ENCODE measurements around the gene SCUBE2. TPM values are rescaled to one million over a fixed set of nuclear protein-coding genes. Genes with fewer than 3 reads are reported as not detected.

Gene SCUBE2
- total and polyA plus RNA-seq, 2 of the 4 experiments (the other 2 are of a cell fraction), result 0.43 to 0.72 TPM

GRCh38 chr11:9075556-9075955, 15.8 kb downstream of the SCUBE2 start:
- no peaks in the 10 kb centered on the region for H3K36me3 ChIP-seq (ENCODE audit: control insufficient read depth, insufficient read depth, low read length)
- H3K4ac ChIP-seq (ENCODE audit: low read depth, low read length), result no peak overlapping the region
- no peak overlapping the region for H2BK5ac ChIP-seq (ENCODE audit: low read depth, low read length, poor library complexity, severe bottlenecking)
- H2AK5ac ChIP-seq (ENCODE audit: low read depth, low read length), result no peak overlapping the region
- H3K4me1 ChIP-seq (ENCODE audit: control insufficient read depth, insufficient read depth, low read length), result no peaks in the 10 kb centered on the region; the same call in 1 of the 2 replicates
- BruUV-seq (replicated peaks), result no TSS peak
- no peak overlapping the region for H3K18ac ChIP-seq (ENCODE audit: low read depth, low read length)
- H3K79me1 ChIP-seq (ENCODE audit: low read depth in 1 of 2, low read length in 2 of 2), result no peaks in the 10 kb centered on the region
- no peaks in the 10 kb centered on the region for H3K9me1 ChIP-seq (ENCODE audit: insufficient read depth, low read length)
- H3K9me3 ChIP-seq (ENCODE audit: control insufficient read depth, insufficient read depth, low read length), result no peaks in the 10 kb centered on the region
- peak overlapping the region; percentile 5 for H2AFZ ChIP-seq (replicated peaks; ENCODE audit: low read length, poor library complexity)
- in situ Hi-C loops (cut with MboI; ENCODE audit: low sequenced_read_pairs) (no loop called here), dilution Hi-C loops (cut with HindIII; ENCODE audit: low sequenced_read_pairs, unreplicated experiment) (no loop called here), intact Hi-C loops (cut with micrococcal nuclease) (loop anchor here (5.0 kb wide), 1 partner anchor 48 kb away; no protein-coding TSS in a partner anchor)
- H3K56ac ChIP-seq (ENCODE audit: extremely low read depth, insufficient read depth, low read length), result no peak overlapping the region
- no peaks in the 10 kb centered on the region for H3K27me3 ChIP-seq (ENCODE audit: control insufficient read depth, insufficient read depth, low read length)
- no peak overlapping the region for H3K9ac ChIP-seq (ENCODE audit: low read depth, low read length)
- WGBS, 2 experiments (ENCODE audit: extremely low coverage in 2 of 2, insufficient read length in 1 of 2), result no CpG with 5 or more reads among the region's 4 CpGs
- no peaks in the 10 kb centered on the region for H4K20me1 ChIP-seq (ENCODE audit: insufficient read depth, low read length)
- ChIA-PET POLR2A (ENCODE audit: unreplicated experiment) (no interaction called here), CTCF (no interaction called here)
- no peak overlapping the region for H4K8ac ChIP-seq (ENCODE audit: low read depth in 2 of 2, low read length in 2 of 2)
- TF ChIP-seq CTCF (conservative IDR thresholded peaks at IDR 0.05; ENCODE audit: low read depth, low read length) (no peak), RFX5 (IDR thresholded peaks at IDR 0.05; ENCODE audit: low read depth, low read length) (no peak), POLR2A (IDR thresholded peaks at IDR 0.05; ENCODE audit: low read depth, low read length) (no peak), MAFK (IDR thresholded peaks at IDR 0.05; ENCODE audit: low read depth, low read length) (no peak), CEBPB (IDR thresholded peaks at IDR 0.05; ENCODE audit: low read depth, low read length) (no peak), MAZ (IDR thresholded peaks at IDR 0.05; ENCODE audit: borderline replicate concordance, low read depth, low read length) (no peak), BHLHE40 (IDR thresholded peaks at IDR 0.05; ENCODE audit: low read depth, low read length) (no peak), RAD21 (IDR thresholded peaks at IDR 0.05; ENCODE audit: low read length) (no peak), NFE2L2 (IDR thresholded peaks at IDR 0.05; ENCODE audit: low read depth, low read length) (no peak), FOS (IDR thresholded peaks at IDR 0.05; ENCODE audit: low read depth, low read length) (no peak), SMC3 (IDR thresholded peaks at IDR 0.05; ENCODE audit: low read depth, low read length) (no peak), MXI1 (IDR thresholded peaks at IDR 0.05; ENCODE audit: borderline replicate concordance, low read depth, low read length) (no peak), CHD1 (IDR thresholded peaks at IDR 0.05; ENCODE audit: low read depth, low read length) (no peak), USF2 (IDR thresholded peaks at IDR 0.05; ENCODE audit: low read depth, low read length) (no peak)
- no peak overlapping the region for H2BK15ac ChIP-seq (ENCODE audit: low read depth, low read length)
- no peak overlapping the region for H2AK9ac ChIP-seq (replicated peaks; ENCODE audit: low read depth, low read length, poor library complexity)
- H3K4me2 ChIP-seq (ENCODE audit: low read depth, low read length), result no peak overlapping the region
- no peak overlapping the region for H3K14ac ChIP-seq (replicated peaks; ENCODE audit: low read depth, low read length)
- ATAC-seq (ENCODE audit: low read depth), result no peak
- no peak overlapping the region for H3K23ac ChIP-seq (ENCODE audit: low read depth, low read length)
- H4K91ac ChIP-seq (ENCODE audit: insufficient read depth, low read depth, low read length), result no peak overlapping the region
- H3K27ac ChIP-seq (ENCODE audit: insufficient read depth, low read length), result no peak overlapping the region
- no peak overlapping the region for H2BK120ac ChIP-seq (ENCODE audit: low read depth, low read length)
- no peak overlapping the region for H3K4me3 ChIP-seq (ENCODE audit: insufficient read depth, low read depth, low read length)
- H2BK20ac ChIP-seq (ENCODE audit: low read depth, low read length), result no peak overlapping the region
- H4K5ac ChIP-seq (ENCODE audit: low read depth, low read length), result no peak overlapping the region
- DNase-seq, result no peak

All from IMR-90 (cell line).